DOHH2 (cell line): ENCODE measurements around the gene BIVM.

Experiments used
- H3F3A ChIP-seq: fragments of 200-600 bp; sonication (generic), shearing (Covaris generic); 2 replicates; pipeline ENCODE4 v1.6.0; 2016; ENCODE audit warnings: antibody characterized with exemption, mild to moderate bottlenecking; ENCODE audit not compliant: control insufficient read depth, insufficient read depth
- H3K27ac ChIP-seq: fragments of 200-600 bp; sonication (generic); 2 replicates; pipeline ENCODE4 v1.5.1; 2014; ENCODE audit warnings: low read depth, mild to moderate bottlenecking, low read length, moderate library complexity
- H3K27me3 ChIP-seq: fragments of 200-600 bp; sonication (generic); 2 replicates; pipeline ENCODE4 v1.6.1; 2014; ENCODE audit warnings: mild to moderate bottlenecking, low read length, mixed read lengths; ENCODE audit not compliant: control insufficient read depth
- H3K36me3 ChIP-seq: fragments of 200-600 bp; sonication (generic); 2 replicates; pipeline ENCODE4 v1.6.1; 2014; ENCODE audit warnings: mild to moderate bottlenecking, low read length, moderate library complexity, mixed read lengths; ENCODE audit not compliant: control insufficient read depth
- H3K4me1 ChIP-seq: fragments of 200-600 bp; sonication (generic); 2 replicates; pipeline ENCODE4 v1.6.1; 2014; ENCODE audit warnings: mild to moderate bottlenecking, low read length, mixed read lengths; ENCODE audit not compliant: control insufficient read depth
- H3K4me2 ChIP-seq: fragments of 200-600 bp; sonication (generic); 2 replicates; pipeline ENCODE4 v1.6.0; 2014; ENCODE audit warnings: mild to moderate bottlenecking, low read length, moderate library complexity
- H3K4me3 ChIP-seq: fragments of 200-600 bp; sonication (generic); 2 replicates; pipeline ENCODE4 v1.5.1; 2014; ENCODE audit warnings: mild to moderate bottlenecking, low read length, mixed read lengths
- H3K79me2 ChIP-seq: fragments of 200-600 bp; sonication (generic); 2 replicates; pipeline ENCODE4 v1.6.1; 2014; ENCODE audit warnings: mild to moderate bottlenecking, low read length, mixed read lengths; ENCODE audit not compliant: control insufficient read depth
- H3K9me2 ChIP-seq: fragments of 200-600 bp; sonication (generic); replicated peaks from 2 replicates; pipeline ENCODE4 v1.6.1; 2014; ENCODE audit warnings: mild to moderate bottlenecking, low read length, mixed read lengths; ENCODE audit not compliant: control insufficient read depth
- H3K9me3 ChIP-seq: fragments of 200-600 bp; sonication (generic); 2 replicates; pipeline ENCODE4 v1.6.1; 2014; ENCODE audit warnings: antibody characterized with exemption, low read length, mixed read lengths; ENCODE audit not compliant: control insufficient read depth, insufficient read depth
- H4K20me1 ChIP-seq: fragments of 200-600 bp; sonication (generic); 2 replicates; pipeline ENCODE4 v1.6.0; 2014; ENCODE audit warnings: low read depth, mild to moderate bottlenecking, antibody characterized with exemption, low read length, moderate library complexity; ENCODE audit not compliant: control insufficient read depth, insufficient read depth
- EZH2phosphoT487 ChIP-seq: fragments of 200-600 bp; sonication (generic); IDR thresholded peaks from 2 replicates; pipeline ENCODE4 v1.6.1; 2017; ENCODE audit warnings: borderline replicate concordance, mild to moderate bottlenecking, antibody characterized with exemption, low read length, moderate library complexity, mixed read lengths
- TF ChIP-seq, protein P1 (sequence below): fragments of 200-600 bp; sonication (generic); IDR thresholded peaks from one replicate; pipeline ENCODE4 v1.5.1; 2014; ENCODE audit warnings: antibody characterized with exemption, mild to moderate bottlenecking, low read depth, low read length; ENCODE audit not compliant: poor library complexity, severe bottlenecking

Gene BIVM

GRCh38 chr13:102879793-102880499, 81.0 kb downstream of the BIVM start:
- H3F3A ChIP-seq = no peaks in the 10 kb centered on the region
- H3K4me1 ChIP-seq = no peaks in the 10 kb centered on the region
- TF ChIP-seq, protein P1, sequence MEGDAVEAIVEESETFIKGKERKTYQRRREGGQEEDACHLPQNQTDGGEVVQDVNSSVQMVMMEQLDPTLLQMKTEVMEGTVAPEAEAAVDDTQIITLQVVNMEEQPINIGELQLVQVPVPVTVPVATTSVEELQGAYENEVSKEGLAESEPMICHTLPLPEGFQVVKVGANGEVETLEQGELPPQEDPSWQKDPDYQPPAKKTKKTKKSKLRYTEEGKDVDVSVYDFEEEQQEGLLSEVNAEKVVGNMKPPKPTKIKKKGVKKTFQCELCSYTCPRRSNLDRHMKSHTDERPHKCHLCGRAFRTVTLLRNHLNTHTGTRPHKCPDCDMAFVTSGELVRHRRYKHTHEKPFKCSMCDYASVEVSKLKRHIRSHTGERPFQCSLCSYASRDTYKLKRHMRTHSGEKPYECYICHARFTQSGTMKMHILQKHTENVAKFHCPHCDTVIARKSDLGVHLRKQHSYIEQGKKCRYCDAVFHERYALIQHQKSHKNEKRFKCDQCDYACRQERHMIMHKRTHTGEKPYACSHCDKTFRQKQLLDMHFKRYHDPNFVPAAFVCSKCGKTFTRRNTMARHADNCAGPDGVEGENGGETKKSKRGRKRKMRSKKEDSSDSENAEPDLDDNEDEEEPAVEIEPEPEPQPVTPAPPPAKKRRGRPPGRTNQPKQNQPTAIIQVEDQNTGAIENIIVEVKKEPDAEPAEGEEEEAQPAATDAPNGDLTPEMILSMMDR = no peak
- TF ChIP-seq EZH2phosphoT487 = no peak
- H3K4me3 ChIP-seq = no peak overlapping the region
- no peaks in the 10 kb centered on the region for H3K27me3 ChIP-seq
- H3K4me2 ChIP-seq = no peak overlapping the region
- peaks cover 16% of the 10 kb centered on the region for H3K36me3 ChIP-seq
- no peaks in the 10 kb centered on the region for H3K79me2 ChIP-seq
- no peaks in the 10 kb centered on the region for H3K9me2 ChIP-seq
- no peaks in the 10 kb centered on the region for H4K20me1 ChIP-seq
- no peak overlapping the region for H3K27ac ChIP-seq
- no peaks in the 10 kb centered on the region for H3K9me3 ChIP-seq

DNA sequence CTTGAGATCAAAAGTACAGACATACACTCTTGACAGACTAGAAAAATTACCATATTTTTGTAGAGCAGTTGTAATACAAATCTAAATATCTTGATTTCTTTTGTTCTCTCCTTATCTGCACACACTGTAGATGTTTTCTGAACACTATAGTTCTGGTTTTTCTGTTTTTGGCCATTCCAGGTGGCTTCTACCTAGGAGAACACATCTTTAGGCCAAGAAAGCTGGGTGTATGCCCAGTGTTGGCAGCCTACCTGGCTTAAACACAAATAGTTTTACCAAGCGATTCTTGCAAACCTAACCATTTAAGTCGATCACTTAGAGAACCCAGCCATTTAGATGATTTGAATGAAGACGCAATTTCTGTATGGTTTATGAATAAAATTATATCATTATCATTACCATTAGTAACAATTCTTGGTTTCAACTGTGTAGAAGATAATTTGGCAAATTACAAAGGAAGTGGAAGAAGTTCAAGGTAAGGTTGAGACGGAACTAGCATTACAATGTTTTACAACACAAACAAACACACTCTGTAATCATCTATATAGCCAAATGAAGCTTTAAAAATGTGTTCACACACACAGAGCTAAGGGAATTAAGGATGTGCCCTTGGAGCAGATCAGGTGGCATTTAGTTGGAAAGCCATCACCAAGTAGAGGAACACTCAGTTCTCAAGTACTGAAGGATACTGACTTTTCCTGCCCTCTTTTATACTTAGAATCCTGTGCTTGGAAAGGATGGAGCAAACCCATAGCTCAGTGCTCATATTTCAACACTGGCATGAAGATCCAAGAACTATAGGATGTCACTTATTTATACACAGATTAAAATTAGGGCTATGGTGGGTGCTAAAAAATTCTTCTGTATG, 83.1 kb downstream of the BIVM start:
- Histone ChIP-seq H3K4me1 (no peaks in the 10 kb centered on the region), H3K27ac (no peak overlapping the region), H3K9me2 (no peaks in the 10 kb centered on the region), H3K27me3 (no peaks in the 10 kb centered on the region), H3K4me3 (no peak overlapping the region), H3K36me3 (no peaks in the 10 kb centered on the region), H3K79me2 (no peaks in the 10 kb centered on the region), H3K4me2 (no peak overlapping the region), H4K20me1 (no peaks in the 10 kb centered on the region), H3F3A (no peaks in the 10 kb centered on the region), H3K9me3 (no peaks in the 10 kb centered on the region)
- TF ChIP-seq, protein P1 = no peak
- no peak for TF ChIP-seq EZH2phosphoT487
